HCT116 (cell line): ENCODE measurements around the gene KCNG1. TPM values are rescaled to one million over a fixed set of nuclear protein-coding genes. Genes with fewer than 3 reads are reported as not detected.

Experiments used
- ATAC-seq: fragments of 200-7000 bp; cut with Tn5 transposase; 2 replicates; pipeline ENCODE4 v1.9.1; 2020; ENCODE audit warnings: mild to moderate bottlenecking, moderate library complexity
- BruUV-seq: library from RNA; stranded (reverse); fragments of 400-500 nt; replicated peaks from 2 replicates; lab custom pipeline; 2021; lab: Mats Ljungman, UMichigan
- CTCF ChIA-PET: fragments of 300-600 bp; sonication (Branson Sonifier 250); formaldehyde crosslinking; loops from one replicate; lab custom pipeline; 2021; ENCODE audit warnings: antibody characterized with exemption; lab: Charles Lee
- POLR2A ChIA-PET: fragments of 300-600, 350-600 bp; sonication (Branson Sonifier 250); formaldehyde crosslinking; loops from one replicate; lab custom pipeline; 2021; ENCODE audit warnings: antibody characterized with exemption; lab: Charles Lee
- RAD21 ChIA-PET, 2 experiments: fragments of 300-600 bp; sonication (Branson Sonifier 250); formaldehyde crosslinking; loops; one replicate each; lab custom pipeline; 2023; ENCODE audit warnings: low total read pairs in 2 of 2; ENCODE audit not compliant: uncharacterized antibody in 2 of 2, unreplicated experiment in 2 of 2, low non-redundant PET in 1 of 2; lab: Charles Lee
- DNase-seq: peaks from one replicate; pipeline ENCODE4 v3.0.0-alpha.2; 2010; ENCODE audit warnings: low read depth, low spot score
- H2AFZ ChIP-seq: fragments of 200-600 bp; shearing (Covaris generic), sonication (generic); 2 replicates; pipeline ENCODE4 v1.6.1; 2017; ENCODE audit warnings: low read depth, mixed run types, mixed read lengths, antibody characterized with exemption, low read length; ENCODE audit not compliant: poor library complexity, severe bottlenecking
- H3K27ac ChIP-seq: 2 replicates; pipeline ENCODE4 v1.5.1; 2012; ENCODE audit warnings: low read depth, low read length
- H3K27me3 ChIP-seq: fragments of 200-600 bp; sonication (generic); 2 replicates; pipeline ENCODE4 v1.6.1; 2016; ENCODE audit warnings: mixed run types, low read length, mixed read lengths; ENCODE audit not compliant: insufficient read depth
- H3K36me3 ChIP-seq, 2 experiments: fragments of 200-500 bp in 1 of 2; fragments of 200-600 bp in 1 of 2; sonication (Bioruptor generic) in 1 of 2; sonication (generic) in 1 of 2; 2 replicates each; pipeline versions ENCODE4 v1.5.1 to v1.6.1; 2014 to 2016; ENCODE audit warnings: low read length in 2 of 2, inconsistent platforms in 1 of 2, mixed read lengths in 1 of 2, mixed run types in 1 of 2; ENCODE audit not compliant: insufficient read depth in 2 of 2, control insufficient read depth in 1 of 2
- H3K4me1 ChIP-seq, 2 experiments: fragments of 200-600 bp in 1 of 2; sonication (generic) in 1 of 2; 2 replicates each; pipeline versions ENCODE4 v1.5.1 to v1.6.1; 2012 to 2017; ENCODE audit warnings: low read length in 2 of 2, inconsistent platforms in 1 of 2, mild to moderate bottlenecking in 1 of 2, mixed read lengths in 1 of 2, mixed run types in 1 of 2, moderate library complexity in 1 of 2; ENCODE audit not compliant: insufficient read depth in 2 of 2, control insufficient read depth in 1 of 2
- H3K4me2 ChIP-seq: fragments of 200-600 bp; sonication (generic); 2 replicates; pipeline ENCODE4 v1.6.1; 2017; ENCODE audit warnings: mixed run types, low read length, mixed read lengths
- H3K4me3 ChIP-seq, 2 experiments: fragments of 200-600 bp in 1 of 2; sonication (generic) in 1 of 2; replicated peaks in 1 of 2; 2 replicates each; pipeline ENCODE4 v1.5.1; 2011 to 2016; ENCODE audit warnings: low read length in 2 of 2, control low read depth in 1 of 2, low read depth in 1 of 2, mild to moderate bottlenecking in 1 of 2, mixed read lengths in 1 of 2, mixed run types in 1 of 2
- H3K79me2 ChIP-seq: fragments of 200-600 bp; sonication (generic); 2 replicates; pipeline ENCODE4 v1.6.1; 2017; ENCODE audit warnings: mild to moderate bottlenecking, mixed run types, low read length, moderate library complexity, mixed read lengths; ENCODE audit not compliant: insufficient read depth
- H3K9ac ChIP-seq: fragments of 200-600 bp; sonication (generic); 2 replicates; pipeline ENCODE4 v1.6.1; 2016; ENCODE audit warnings: low read length, mixed read lengths
- H3K9me2 ChIP-seq: fragments of 200-600 bp; sonication (generic), shearing (Covaris generic); 2 replicates; pipeline ENCODE4 v1.6.1; 2017; ENCODE audit warnings: mixed run types, mild to moderate bottlenecking, moderate library complexity; ENCODE audit not compliant: insufficient read depth
- H3K9me3 ChIP-seq, 2 experiments: fragments of 200-500 bp in 1 of 2; fragments of 200-600 bp in 1 of 2; sonication (Bioruptor generic) in 1 of 2; sonication (generic) in 1 of 2; 2 replicates each; pipeline ENCODE4 v1.6.1; 2014 to 2017; ENCODE audit warnings: low read length in 2 of 2, mixed read lengths in 2 of 2, inconsistent platforms in 1 of 2, low read depth in 1 of 2, mild to moderate bottlenecking in 1 of 2, mixed run types in 1 of 2, moderate library complexity in 1 of 2; ENCODE audit not compliant: control insufficient read depth in 1 of 2, insufficient read depth in 1 of 2
- H4K20me1 ChIP-seq: fragments of 200-600 bp; sonication (generic), shearing (Covaris generic); 2 replicates; pipeline ENCODE4 v1.6.1; 2017; ENCODE audit warnings: mixed run types, mild to moderate bottlenecking, moderate library complexity; ENCODE audit not compliant: insufficient read depth
- CTCF ChIP-seq, 3 experiments: fragments of 200-600 bp in 1 of 3; sonication (generic) in 1 of 3; IDR thresholded peaks in 2 of 3; conservative IDR thresholded peaks in 1 of 3; 2 replicates each; pipeline ENCODE4 v1.5.1; 2012 to 2017; ENCODE audit warnings: low read depth in 2 of 3, low read length in 2 of 3, antibody characterized with exemption in 1 of 3, borderline replicate concordance in 1 of 3, control low read depth in 1 of 3, mild to moderate bottlenecking in 1 of 3, mixed read lengths in 1 of 3, mixed run types in 1 of 3, moderate library complexity in 1 of 3; ENCODE audit not compliant: insufficient read depth in 1 of 3
- ELF1 ChIP-seq: IDR thresholded peaks from 2 replicates; pipeline ENCODE4 v1.6.1; 2012; ENCODE audit warnings: low read depth, borderline replicate concordance
- POLR2A ChIP-seq: IDR thresholded peaks from 2 replicates; pipeline ENCODE4 v1.7.0; 2011; ENCODE audit warnings: borderline replicate concordance; ENCODE audit not compliant: insufficient read depth, insufficient read length; ENCODE audit errors: extremely low read depth
- SRF ChIP-seq: IDR thresholded peaks from 2 replicates; pipeline ENCODE4 v1.6.1; 2012; ENCODE audit warnings: low read depth
- YY1 ChIP-seq: IDR thresholded peaks from 2 replicates; pipeline ENCODE4 v1.6.1; 2011; ENCODE audit warnings: low read length, low read depth, moderate library complexity, mild to moderate bottlenecking; ENCODE audit not compliant: insufficient replicate concordance; ENCODE audit errors: extremely low read depth
- intact Hi-C: fragments of 100-400 bp; cut with micrococcal nuclease; formaldehyde crosslinking; loops from 2 replicates; pipeline ENCODE4 v1.10.0; 2022
- total RNA-seq: library from RNA; stranded (reverse); gene quantifications from one replicate; pipeline ENCODE4 v1.2.1, GENCODE V29; 2021; ENCODE audit not compliant: unreplicated experiment

Gene KCNG1
- total RNA-seq, 1 experiment from 2014 or later, result 54.6 TPM

- TF ChIP-seq YY1, result no peak
Observed at GRCh38 chr20:51010043-51010365, 12.9 kb downstream of the KCNG1 start (continued).

GRCh38 chr20:51009303-51010042, 13.4 kb downstream of the KCNG1 start:
- H3K27me3 ChIP-seq, result no peaks in the 10 kb centered on the region

More at GRCh38 chr20:51009303-51010042, 13.4 kb downstream of the KCNG1 start:
- intact Hi-C loops, result no loop called here
- TF ChIP-seq SRF (no peak), ELF1 (no peak), CTCF (IDR thresholded peaks at IDR 0.05 in 2 of 3, conservative IDR thresholded peaks at IDR 0.05 in 1 of 3; ENCODE audit: borderline replicate concordance in 1 of 3, insufficient read depth in 1 of 3, low read depth in 2 of 3, low read length in 2 of 3) (no peak), POLR2A (no peak)
- POLR2A ChIA-PET, result no interaction called here
- H3K9me3 ChIP-seq, result no peaks in the 10 kb centered on the region
- H4K20me1 ChIP-seq, result no peaks in the 10 kb centered on the region
- peaks cover 0 to 2% of the 10 kb centered on the region in 2 experiments; a peak in 2 of 4 replicates for H3K36me3 ChIP-seq
- no peak overlapping the region for H3K4me3 ChIP-seq
- H3K4me1 ChIP-seq, result no peaks in the 10 kb centered on the region
- no peaks in the 10 kb centered on the region for H3K79me2 ChIP-seq
- DNase-seq (no peak), ATAC-seq (no peak)
- no TSS peak for BruUV-seq
- H3K4me2 ChIP-seq, result no peak overlapping the region
- no peak overlapping the region for H2AFZ ChIP-seq
- H3K9ac ChIP-seq, result no peak overlapping the region
- H3K27ac ChIP-seq, result no peak overlapping the region
- CTCF ChIA-PET, result no interaction called here
- RAD21 ChIA-PET, result no interaction called here
- no peaks in the 10 kb centered on the region for H3K9me2 ChIP-seq
